ENCODE results near the gene SMIM24. TPM values are rescaled to one million over a fixed set of nuclear protein-coding genes. Genes with fewer than 3 reads are reported as not detected.

The SMIM24 gene
- total and polyA plus RNA-seq, 10 donors = 0.63 to 3.0 (median 1.3) TPM; not detected in 3

- Histone ChIP-seq H3K9me3 (no peaks in the 10 kb centered on the region), H3K36me3 (no peaks in the 10 kb centered on the region), H3K4me3 (peak overlapping the region in 2 of 8 donors; percentile 9 to 51), H3K27me3 (replicated peaks in 1 of 7) (peaks cover 0 to 69% (median 28%) of the 10 kb centered on the region in 7 donors), H3K27ac (no peak overlapping the region), H3K4me1 (peaks cover 0 to 16% (median 7%) of the 10 kb centered on the region in 6 donors)
- DNase-seq = no peak
- no peak for TF ChIP-seq POLR2AphosphoS5 (IDR thresholded peaks at IDR 0.05)
- no peak for TF ChIP-seq POLR2A (IDR thresholded peaks at IDR 0.05)
- TF ChIP-seq, protein P1, sequence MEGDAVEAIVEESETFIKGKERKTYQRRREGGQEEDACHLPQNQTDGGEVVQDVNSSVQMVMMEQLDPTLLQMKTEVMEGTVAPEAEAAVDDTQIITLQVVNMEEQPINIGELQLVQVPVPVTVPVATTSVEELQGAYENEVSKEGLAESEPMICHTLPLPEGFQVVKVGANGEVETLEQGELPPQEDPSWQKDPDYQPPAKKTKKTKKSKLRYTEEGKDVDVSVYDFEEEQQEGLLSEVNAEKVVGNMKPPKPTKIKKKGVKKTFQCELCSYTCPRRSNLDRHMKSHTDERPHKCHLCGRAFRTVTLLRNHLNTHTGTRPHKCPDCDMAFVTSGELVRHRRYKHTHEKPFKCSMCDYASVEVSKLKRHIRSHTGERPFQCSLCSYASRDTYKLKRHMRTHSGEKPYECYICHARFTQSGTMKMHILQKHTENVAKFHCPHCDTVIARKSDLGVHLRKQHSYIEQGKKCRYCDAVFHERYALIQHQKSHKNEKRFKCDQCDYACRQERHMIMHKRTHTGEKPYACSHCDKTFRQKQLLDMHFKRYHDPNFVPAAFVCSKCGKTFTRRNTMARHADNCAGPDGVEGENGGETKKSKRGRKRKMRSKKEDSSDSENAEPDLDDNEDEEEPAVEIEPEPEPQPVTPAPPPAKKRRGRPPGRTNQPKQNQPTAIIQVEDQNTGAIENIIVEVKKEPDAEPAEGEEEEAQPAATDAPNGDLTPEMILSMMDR (IDR thresholded peaks at IDR 0.05 in 8 of 11, conservative IDR thresholded peaks at IDR 0.05 in 3 of 11) = no peak
- intact Hi-C loops (cut with DNase I; ENCODE audit: low total_unique reads) = no loop called here
- WGBS, 5 donors = 7 to 24% (median 22%) methylated on average over 7 of the region's 7 CpGs
These were observed 1.0 kb downstream of the SMIM24 start for GRCh38 chr19:3479177-3479833.

DNA sequence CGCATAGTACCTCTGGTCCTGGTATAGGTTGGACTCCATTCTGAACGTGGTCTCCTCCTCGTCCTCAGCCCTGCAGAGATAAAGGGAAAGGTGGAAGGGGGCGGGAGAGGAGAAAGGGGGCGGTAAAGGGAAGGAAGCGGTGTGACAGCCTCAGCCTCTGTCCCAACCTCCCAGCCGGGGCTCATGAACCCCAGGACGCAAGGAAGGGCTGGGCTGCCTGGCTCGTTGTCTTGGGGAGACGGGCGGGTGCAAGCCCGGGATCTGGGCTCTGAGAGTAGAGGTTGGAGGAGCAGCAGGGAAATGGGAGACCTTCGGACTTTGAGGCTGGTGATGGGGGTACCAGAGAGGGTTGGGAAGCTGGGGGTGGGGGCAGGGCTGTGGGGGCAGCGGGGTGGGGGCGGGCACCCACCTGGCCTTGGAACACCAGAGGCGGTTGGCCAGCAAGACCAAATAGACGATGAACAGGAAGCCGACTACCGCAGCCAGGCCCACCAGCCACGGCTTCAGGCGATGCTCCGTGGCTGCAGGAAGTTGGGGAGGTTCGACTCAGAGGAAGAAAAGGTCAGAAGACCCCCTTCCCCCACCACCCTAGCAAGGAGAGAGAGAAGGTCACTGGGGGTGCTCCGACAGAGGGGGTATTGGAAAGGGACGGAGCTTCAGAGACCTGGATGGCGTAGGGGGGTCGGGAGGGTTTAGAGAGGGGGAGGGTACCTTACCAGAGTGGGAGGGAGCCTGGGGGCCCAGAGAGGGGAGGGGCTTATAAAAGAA is 1.7 kb downstream of the SMIM24 start:
- TF ChIP-seq POLR2AphosphoS5 (IDR thresholded peaks at IDR 0.05) (no peak), POLR2A (IDR thresholded peaks at IDR 0.05) (no peak)
- TF ChIP-seq, protein P1 (IDR thresholded peaks at IDR 0.05 in 8 of 11, conservative IDR thresholded peaks at IDR 0.05 in 3 of 11) = no peak
- intact Hi-C loops (cut with DNase I; ENCODE audit: low total_unique reads) = no loop called here
- no peaks in the 10 kb centered on the region for H3K36me3 ChIP-seq
- no peaks in the 10 kb centered on the region for H3K9me3 ChIP-seq
- peaks cover 0 to 67% (median 28%) of the 10 kb centered on the region in 7 donors for H3K27me3 ChIP-seq (replicated peaks in 1 of 7)
- WGBS, 5 donors = 7 to 15% (median 11%) methylated on average over 25 to 27 of the region's 27 CpGs
- DNase-seq = no peak
- no peak overlapping the region for H3K27ac ChIP-seq
- H3K4me1 ChIP-seq = peaks cover 0 to 16% (median 7%) of the 10 kb centered on the region in 6 donors
- H3K4me3 ChIP-seq = peak overlapping the region in 2 of 8 donors; percentile 9 to 51

- intact Hi-C loops (cut with DNase I; ENCODE audit: low total_unique reads) = no loop called here
- Histone ChIP-seq H3K27ac (no peak overlapping the region), H3K27me3 (replicated peaks in 1 of 7) (peaks cover 0 to 60% (median 23%) of the 10 kb centered on the region in 7 donors), H3K36me3 (no peaks in the 10 kb centered on the region), H3K9me3 (no peaks in the 10 kb centered on the region), H3K4me1 (peaks cover 0 to 17% (median 7%) of the 10 kb centered on the region in 6 donors), H3K4me3 (no peak overlapping the region)
- no peak for DNase-seq
- TF ChIP-seq POLR2AphosphoS5 (IDR thresholded peaks at IDR 0.05) = no peak
- TF ChIP-seq, protein P1 (IDR thresholded peaks at IDR 0.05 in 8 of 11, conservative IDR thresholded peaks at IDR 0.05 in 3 of 11) = no peak
- TF ChIP-seq POLR2A (IDR thresholded peaks at IDR 0.05) = no peak
- 74 to 96% (median 86%) methylated on average over 2 of the region's 2 CpGs for WGBS, 5 donors
These were observed 2.4 kb downstream of the SMIM24 start for GRCh38 chr19:3477951-3478350.

GRCh38 chr19:3477506-3477905 is 2.8 kb downstream of the SMIM24 start:
- DNase-seq = no peak
- TF ChIP-seq POLR2AphosphoS5 (IDR thresholded peaks at IDR 0.05) (no peak), POLR2A (IDR thresholded peaks at IDR 0.05) (no peak)
- TF ChIP-seq, protein P1 (IDR thresholded peaks at IDR 0.05 in 8 of 11, conservative IDR thresholded peaks at IDR 0.05 in 3 of 11) = no peak
- H3K4me1 ChIP-seq = peaks cover 0 to 22% (median 9%) of the 10 kb centered on the region in 6 donors
- intact Hi-C loops (cut with DNase I; ENCODE audit: low total_unique reads) = no loop called here
- no peak overlapping the region for H3K4me3 ChIP-seq
- H3K27ac ChIP-seq = no peak overlapping the region
- H3K9me3 ChIP-seq = no peaks in the 10 kb centered on the region
- H3K27me3 ChIP-seq (replicated peaks in 1 of 7) = peaks cover 0 to 56% (median 18%) of the 10 kb centered on the region in 7 donors
- H3K36me3 ChIP-seq = no peaks in the 10 kb centered on the region

All from spleen (tissue), 11 donors.